Pancreas (tissue), 10 donors: Measurements from ENCODE around the gene GNAQ. TPM values are rescaled to one million over a fixed set of nuclear protein-coding genes. Genes with fewer than 3 reads are reported as not detected.

Experiments used
- ATAC-seq, 4 donors: fragments of 200-7000 bp; cut with Tn5 transposase; one replicate each; pipeline versions ENCODE4 v1.8.0 to v1.9.1; 2020; ENCODE audit warnings: mild to moderate bottlenecking in 4 of 4, moderate library complexity in 4 of 4
- DNase-seq, 6 donors: peaks; one replicate each; pipeline ENCODE4 v3.0.0-alpha.2; 2020
- FAIRE-seq: peaks from 2 replicates; lab custom pipeline; 2012; peaks lifted over from hg19 to GRCh38; lab: Jason Lieb, UNC
- H3K27ac ChIP-seq, 4 donors: fragments of 200-600 bp; sonication (generic); 1 replicate in 3 of 4; 2 replicates in 1 of 4; pipeline versions ENCODE4 v1.5.0 to v1.8.0; 2020
- H3K27me3 ChIP-seq, 4 donors: fragments of 200-600 bp; one replicate each; pipeline ENCODE4 v1.8.0; 2021
- H3K36me3 ChIP-seq, 3 donors: fragments of 200-600 bp; sonication (generic) in 1 of 3; one replicate each; pipeline versions ENCODE4 v1.5.0 to v1.8.0; 2020 to 2021
- H3K4me1 ChIP-seq, 3 donors: fragments of 200-600 bp; one replicate each; pipeline ENCODE4 v1.8.0; 2021
- H3K4me3 ChIP-seq, 4 donors: fragments of 200-600 bp; sonication (generic) in 2 of 4; one replicate each; pipeline versions ENCODE4 v1.5.0 to v1.8.0; 2020 to 2021
- H3K9me3 ChIP-seq, 4 donors: fragments of 200-600 bp; one replicate each; pipeline ENCODE4 v1.8.0; 2021
- CTCF ChIP-seq, 4 donors: fragments of 200-600 bp; sonication (generic) in 3 of 4; IDR thresholded peaks; one replicate each; pipeline versions ENCODE4 v1.5.0 to v1.8.0; 2021; ENCODE audit warnings: antibody characterized with exemption in 4 of 4
- WGBS, 2 donors: extraction: QIAGEN DNeasy Blood & Tissue Kit; methylation state at CpG; one replicate each; pipeline ENCODE4 v1.1.7; 2013; 5-methylcytosine and 5-hydroxymethylcytosine counted together
- intact Hi-C, 3 donors: fragments of 100-400 bp; cut with DNase I; formaldehyde crosslinking; loops; one replicate each; pipeline versions ENCODE4 v1.11.1 to v1.14.2; 2022
- polyA plus RNA-seq, 2 donors: library from polyadenylated mRNA; stranded (reverse); fragments of 200-250 nt; gene quantifications; one replicate each; pipeline ENCODE4 v1.2.3, GENCODE V29; 2013
- total RNA-seq, 6 donors: library from RNA; stranded (reverse); fragmentation: NEBNext Ultra II Directional in 4 of 6; extraction: Animal tissue kit (Norgen Biotek cat#: 25700) in 4 of 6; gene quantifications; one replicate each; pipeline versions ENCODE4 v1.2.1 to v1.2.4, GENCODE V29; 2021 to 2023
- donor health status: healthy with polysubstance abuse.
- donor health status: DM: no; HTN: no; CAD: no; lungs with moderate emphysema.
- donor health status: DM: no; HTN: no; CAD: no.
- donor health status: control.
- donor health status: control.
- donor health status: Bipolar disorder and iron deficiency.
- donor health status: DM: yes; HTN: yes; CAD: no.
- donor health status: DM: no; HTN: no; CAD: no.
- donor health status: DM: no; HTN: no; CAD: no.
- donor health status: DM: yes; HTN: yes; CAD: no.

Gene GNAQ
- total and polyA plus RNA-seq, 8 donors = 6.7 to 33.8 (median 18.2) TPM

GRCh38 chr9:78050421-78050820 is 18.8 kb upstream of the GNAQ start:
- H3K4me3 ChIP-seq = no peak overlapping the region
- H3K4me1 ChIP-seq = no peaks in the 10 kb centered on the region
- no peak for DNase-seq
- intact Hi-C loops = no loop called here
- no peak for TF ChIP-seq CTCF (IDR thresholded peaks at IDR 0.05)
- no peaks in the 10 kb centered on the region for H3K36me3 ChIP-seq
- H3K27me3 ChIP-seq = no peaks in the 10 kb centered on the region
- H3K27ac ChIP-seq = no peak overlapping the region
- H3K9me3 ChIP-seq = no peaks in the 10 kb centered on the region
- no peak for ATAC-seq
- FAIRE-seq = no peak

GRCh38 chr9:78049484-78049883 is 17.9 kb upstream of the GNAQ start:
- no peak for FAIRE-seq
- H3K4me1 ChIP-seq = no peaks in the 10 kb centered on the region

DNA sequence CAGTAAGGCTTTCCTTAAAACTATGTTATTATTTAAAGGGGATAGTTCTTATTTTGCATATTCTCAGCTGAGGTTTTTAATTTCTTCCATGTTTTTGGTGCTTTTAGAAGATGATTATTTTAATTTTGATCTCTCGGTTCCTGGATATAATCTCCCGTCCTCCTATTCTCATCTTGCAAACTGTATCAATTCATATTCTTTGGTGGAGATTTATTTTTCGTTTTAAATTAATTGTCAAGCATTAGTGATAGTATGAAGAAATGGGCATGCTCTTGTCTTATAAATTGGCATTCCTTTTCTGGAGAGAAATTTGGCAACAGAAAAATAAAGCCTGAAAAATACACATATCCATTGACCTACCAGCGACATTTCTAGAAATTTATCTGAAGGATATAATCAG is 15.5 kb upstream of the GNAQ start:
- Histone ChIP-seq H3K4me1 (no peaks in the 10 kb centered on the region), H3K27me3 (no peaks in the 10 kb centered on the region), H3K4me3 (no peak overlapping the region), H3K27ac (no peak overlapping the region), H3K9me3 (no peaks in the 10 kb centered on the region), H3K36me3 (no peaks in the 10 kb centered on the region)
- DNase-seq (no peak), FAIRE-seq (no peak), ATAC-seq (no peak)
- intact Hi-C loops = no loop called here
- TF ChIP-seq CTCF (IDR thresholded peaks at IDR 0.05) = no peak
- WGBS, 2 donors = 53 to 70% methylated on average over 4 of the region's 4 CpGs

More at GRCh38 chr9:78049484-78049883, 17.9 kb upstream of the GNAQ start:
- DNase-seq = no peak
- ATAC-seq = no peak
- Histone ChIP-seq H3K36me3 (no peaks in the 10 kb centered on the region), H3K4me3 (no peak overlapping the region), H3K9me3 (no peaks in the 10 kb centered on the region), H3K27ac (no peak overlapping the region), H3K27me3 (no peaks in the 10 kb centered on the region)
- WGBS, 2 donors = 59 to 62% methylated on average over 3 of the region's 3 CpGs
- intact Hi-C loops = no loop called here
- TF ChIP-seq CTCF (IDR thresholded peaks at IDR 0.05) = no peak

- Histone ChIP-seq H3K4me1 (no peaks in the 10 kb centered on the region), H3K27ac (no peak overlapping the region), H3K36me3 (no peaks in the 10 kb centered on the region), H3K27me3 (no peaks in the 10 kb centered on the region), H3K4me3 (no peak overlapping the region), H3K9me3 (no peaks in the 10 kb centered on the region)
- intact Hi-C loops = no loop called here
- DNase-seq = no peak
- no peak for TF ChIP-seq CTCF (IDR thresholded peaks at IDR 0.05)
- FAIRE-seq = no peak
- no peak for ATAC-seq
Observed at GRCh38 chr9:78046112-78046511, 14.5 kb upstream of the GNAQ start.

DNA sequence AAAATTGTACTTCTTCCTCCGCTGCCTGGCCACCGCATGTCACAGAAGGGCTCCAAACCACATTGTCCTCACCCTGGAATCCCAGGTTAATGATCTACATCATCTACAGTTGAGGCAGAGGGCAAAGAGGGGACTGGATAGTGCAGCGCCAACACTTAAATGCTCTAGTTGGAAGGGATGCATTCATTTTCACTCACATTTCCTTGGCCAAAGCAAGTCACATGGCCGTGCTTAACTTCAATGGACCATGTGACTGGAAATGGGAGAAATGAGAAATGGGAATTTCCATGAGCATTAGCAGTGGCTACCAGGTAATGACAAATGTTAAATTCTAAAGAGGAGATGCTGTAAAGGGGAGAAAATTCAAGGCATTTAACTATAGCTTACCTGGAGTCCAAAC is 13.3 kb upstream of the GNAQ start:
- no peak for ATAC-seq
- H3K4me3 ChIP-seq = no peak overlapping the region
- H3K27me3 ChIP-seq = no peaks in the 10 kb centered on the region
- FAIRE-seq = no peak
- no peaks in the 10 kb centered on the region for H3K9me3 ChIP-seq
- H3K36me3 ChIP-seq = no peaks in the 10 kb centered on the region
- no peak for DNase-seq
- no peaks in the 10 kb centered on the region for H3K4me1 ChIP-seq
- intact Hi-C loops = no loop called here
- no peak for TF ChIP-seq CTCF (IDR thresholded peaks at IDR 0.05)
- H3K27ac ChIP-seq = no peak overlapping the region
- WGBS, 2 donors = 49 to 74% methylated on average over 4 of the region's 4 CpGs
